ENCODE results near the gene CDC42BPB. TPM values are rescaled to one million over a fixed set of nuclear protein-coding genes. Genes with fewer than 3 reads are reported as not detected.
A peak's percentile ranks its signal among the peaks of the same experiment; 100 is the strongest.

The CDC42BPB gene
- total and polyA plus RNA-seq, 2 of the 13 experiments (the other 11 are each of a cell fraction or from before 2014, with no cell fraction given): 19.7 to 32.3 TPM

DNA sequence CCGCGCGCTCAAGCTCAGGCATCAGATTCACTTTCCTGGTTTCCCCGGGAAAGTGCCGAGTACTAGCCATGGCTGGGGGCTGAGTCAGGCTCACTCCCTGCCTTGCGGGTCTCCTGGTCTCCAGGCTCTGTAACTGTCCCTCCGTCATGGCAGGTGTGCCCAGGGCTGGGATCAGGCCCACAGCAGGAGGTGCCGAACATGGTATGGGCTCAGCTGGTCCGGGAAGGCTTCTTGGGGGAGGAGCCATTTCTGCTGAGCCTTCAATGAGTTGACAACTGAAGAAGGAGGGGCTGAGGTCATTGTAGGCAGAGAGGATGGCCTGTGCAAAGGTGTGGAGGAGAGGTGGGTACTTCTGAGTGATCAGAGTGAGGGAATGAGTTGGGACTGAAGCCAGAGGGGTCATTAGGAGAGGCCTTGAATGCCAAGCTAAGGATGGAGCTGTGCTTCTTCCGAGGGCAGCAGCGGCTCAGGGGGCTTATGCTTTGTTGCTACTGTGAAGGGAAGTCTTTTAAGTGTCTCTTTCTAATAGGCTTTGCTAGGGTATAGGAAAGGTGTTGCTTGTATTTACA, 37.9 kb upstream of the CDC42BPB start (continued):
- no peak for TF ChIP-seq HIC2 (CRISPR knock-in tag; IDR thresholded peaks at IDR 0.05; ENCODE audit: low read depth)
- 0 out of 2 replicates have a peak, but pooled peaks have one; percentile 46 for TF ChIP-seq ZNF749 (CRISPR knock-in tag; IDR thresholded peaks at IDR 0.05; ENCODE audit: borderline replicate concordance)
- peak; percentile 3; the same call in 1 of the 2 replicates for TF ChIP-seq ZFP82 (CRISPR knock-in tag; IDR thresholded peaks at IDR 0.05; ENCODE audit: borderline replicate concordance)
- TF ChIP-seq ZGPAT (CRISPR knock-in tag; IDR thresholded peaks at IDR 0.05): peak; percentile 8; the same call in 1 of the 2 replicates
- TF ChIP-seq ZNF607 (CRISPR knock-in tag; IDR thresholded peaks at IDR 0.05; ENCODE audit: borderline replicate concordance): 0 out of 2 replicates have a peak, but pooled peaks have one; percentile 15
- 0 out of 2 replicates have a peak, but pooled peaks have one; percentile 9 for TF ChIP-seq ARID4A (CRISPR knock-in tag; IDR thresholded peaks at IDR 0.05; ENCODE audit: borderline replicate concordance)
- TF ChIP-seq ZBTB7A (CRISPR knock-in tag; IDR thresholded peaks at IDR 0.05): 0 out of 2 replicates have a peak, but pooled peaks have one; percentile 34
- TF ChIP-seq SAP130 (CRISPR knock-in tag; IDR thresholded peaks at IDR 0.05; ENCODE audit: low read depth): peak; percentile 33; the same call in 1 of the 2 replicates
- peak; percentile 53; the same call in 1 of the 2 replicates for TF ChIP-seq TFAP4 (IDR thresholded peaks at IDR 0.05; ENCODE audit: borderline replicate concordance, low read depth)
- no peak for TF ChIP-seq FOXJ3 (CRISPR knock-in tag; IDR thresholded peaks at IDR 0.05; ENCODE audit: borderline replicate concordance)
- TF ChIP-seq EEA1 (CRISPR knock-in tag; IDR thresholded peaks at IDR 0.05; ENCODE audit: borderline replicate concordance): 0 out of 2 replicates have a peak, but pooled peaks have one; percentile 6
